GM18498 (cell line): Measurements from ENCODE around the gene GFER.
"Not testable (repeated sequence)": the region's sequence is repeated elsewhere in the genome, so short reads cannot be mapped to it uniquely, and the experiment has no call there.

Experiments used
- ATAC-seq: cut with Tn5 transposase; IDR thresholded peaks from one replicate; pipeline ENCODE4 v1.9.1; 2021; ENCODE audit warnings: mild to moderate bottlenecking, moderate library complexity; ENCODE audit not compliant: unreplicated experiment

The GFER gene

GRCh38 chr16:2025251-2025650, 41.3 kb downstream of the GFER start:
- no peak for ATAC-seq

- ATAC-seq = no peak
Observed at GRCh38 chr16:2025878-2026460, 42.0 kb downstream of the GFER start.

GRCh38 chr16:2026461-2027023, 42.5 kb downstream of the GFER start, which contains the start of gene NHERF2:
Gene NHERF2, plus strand, starts transcription at chr16:2026902. Its CDS starts 104 bp downstream, at chr16:2027006.
- no peak for ATAC-seq

GRCh38 chr16:2027024-2028010, 43.3 kb downstream of the GFER start:
- no peak for ATAC-seq

- ATAC-seq = no peak
Observed at GRCh38 chr16:2028146-2028545, 44.2 kb downstream of the GFER start.

GRCh38 chr16:2028620-2029220, 44.7 kb downstream of the GFER start:
- ATAC-seq = no peak

GRCh38 chr16:2029350-2029749, 45.4 kb downstream of the GFER start:
- no peak for ATAC-seq

GRCh38 chr16:2030036-2030435, 46.0 kb downstream of the GFER start:
- ATAC-seq = no peak

- no peak for ATAC-seq
Observed at GRCh38 chr16:2031081-2031577, 47.1 kb downstream of the GFER start.

GRCh38 chr16:2032285-2033056, 48.5 kb downstream of the GFER start:
- no peak for ATAC-seq

GRCh38 chr16:2033057-2033908, 49.3 kb downstream of the GFER start:
- no peak for ATAC-seq

- not testable (repeated sequence) for ATAC-seq
Observed at GRCh38 chr16:2033909-2034695, 50.1 kb downstream of the GFER start.

- no peak for ATAC-seq
Observed at GRCh38 chr16:2034696-2035430, 50.9 kb downstream of the GFER start.

- no peak for ATAC-seq
Observed at GRCh38 chr16:2035431-2036199, 51.6 kb downstream of the GFER start.

GRCh38 chr16:2036200-2036966, 52.4 kb downstream of the GFER start:
- ATAC-seq = no peak

- no peak for ATAC-seq
Observed at GRCh38 chr16:2037115-2037514, 53.1 kb downstream of the GFER start.
